Choroid plexus epithelial cell (primary cell): ENCODE results near the gene MYO10.

Experiments used
- DNase-seq: peaks from one replicate; pipeline ENCODE4 v3.0.0-alpha.2; 2010; ENCODE audit warnings: low read depth
- H3K4me3 ChIP-seq: 2 replicates; pipeline ENCODE4 v1.5.1; 2011; ENCODE audit warnings: low read depth, mild to moderate bottlenecking, control low read depth, low read length, moderate library complexity
- TF ChIP-seq, protein P1 (sequence below): conservative IDR thresholded peaks from 2 replicates; pipeline ENCODE4 v1.5.1; 2011; ENCODE audit warnings: low read depth, mild to moderate bottlenecking, control low read depth, inconsistent platforms, low read length, moderate library complexity

Gene MYO10

GRCh38 chr5:16865151-16865550, 70.9 kb downstream of the MYO10 start:
- TF ChIP-seq, protein P1, sequence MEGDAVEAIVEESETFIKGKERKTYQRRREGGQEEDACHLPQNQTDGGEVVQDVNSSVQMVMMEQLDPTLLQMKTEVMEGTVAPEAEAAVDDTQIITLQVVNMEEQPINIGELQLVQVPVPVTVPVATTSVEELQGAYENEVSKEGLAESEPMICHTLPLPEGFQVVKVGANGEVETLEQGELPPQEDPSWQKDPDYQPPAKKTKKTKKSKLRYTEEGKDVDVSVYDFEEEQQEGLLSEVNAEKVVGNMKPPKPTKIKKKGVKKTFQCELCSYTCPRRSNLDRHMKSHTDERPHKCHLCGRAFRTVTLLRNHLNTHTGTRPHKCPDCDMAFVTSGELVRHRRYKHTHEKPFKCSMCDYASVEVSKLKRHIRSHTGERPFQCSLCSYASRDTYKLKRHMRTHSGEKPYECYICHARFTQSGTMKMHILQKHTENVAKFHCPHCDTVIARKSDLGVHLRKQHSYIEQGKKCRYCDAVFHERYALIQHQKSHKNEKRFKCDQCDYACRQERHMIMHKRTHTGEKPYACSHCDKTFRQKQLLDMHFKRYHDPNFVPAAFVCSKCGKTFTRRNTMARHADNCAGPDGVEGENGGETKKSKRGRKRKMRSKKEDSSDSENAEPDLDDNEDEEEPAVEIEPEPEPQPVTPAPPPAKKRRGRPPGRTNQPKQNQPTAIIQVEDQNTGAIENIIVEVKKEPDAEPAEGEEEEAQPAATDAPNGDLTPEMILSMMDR, result no peak
- H3K4me3 ChIP-seq, result no peak overlapping the region
- DNase-seq, result no peak

DNA sequence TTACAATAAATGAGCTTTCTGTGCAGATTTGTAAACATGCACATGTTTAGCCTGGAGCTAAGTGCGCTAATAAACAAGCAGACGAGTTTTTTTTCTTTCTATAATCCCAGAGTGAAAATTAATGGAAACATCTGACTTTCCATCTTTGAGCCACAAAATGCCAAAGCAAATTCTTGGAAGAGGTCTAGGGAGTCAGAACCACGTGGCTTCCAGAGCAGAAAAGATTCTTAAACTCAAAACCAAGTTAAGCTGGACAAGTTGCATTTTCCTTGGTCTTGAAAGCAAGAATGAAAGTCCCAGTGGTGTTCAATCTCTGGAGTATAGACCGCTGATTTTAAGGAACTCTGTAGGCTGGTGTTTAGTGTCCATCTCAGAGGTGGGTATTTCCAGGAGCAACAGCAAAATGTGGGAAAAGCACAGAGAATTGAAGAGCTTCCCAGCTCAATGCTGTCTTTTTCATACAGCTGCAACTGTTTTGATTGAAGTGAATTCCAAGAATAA, 71.4 kb downstream of the MYO10 start:
- TF ChIP-seq, protein P1, result no peak
- no peak for DNase-seq
- H3K4me3 ChIP-seq, result no peak overlapping the region

DNA sequence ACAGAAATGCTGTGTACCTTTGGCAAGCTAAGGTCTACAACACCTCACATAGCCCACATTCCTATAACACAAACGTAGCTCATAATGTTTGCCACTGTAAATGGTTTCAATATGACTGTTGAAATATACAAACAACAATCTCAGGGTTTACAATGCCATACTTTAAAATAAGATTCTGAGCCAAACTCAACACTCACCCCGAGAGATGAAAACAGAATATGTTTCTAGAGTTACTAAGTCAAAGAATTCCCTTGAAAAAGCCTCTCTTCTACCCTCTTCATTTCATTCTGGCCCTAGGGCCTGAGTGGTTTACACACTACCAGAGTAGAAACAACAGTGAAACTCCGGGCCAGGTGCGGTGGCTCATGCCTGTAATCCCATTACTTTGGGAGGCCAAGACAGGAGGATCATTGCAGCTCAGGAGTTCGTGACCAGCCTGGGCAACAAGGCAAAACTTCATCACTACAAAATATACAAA, 72.6 kb downstream of the MYO10 start:
- DNase-seq, result peak; percentile 19
- TF ChIP-seq, protein P1, result no peak
- H3K4me3 ChIP-seq, result no peak overlapping the region

- DNase-seq, result peak; percentile 33
- H3K4me3 ChIP-seq, result no peak overlapping the region
- TF ChIP-seq, protein P1, result no peak
Observed at GRCh38 chr5:16862777-16863176, 73.3 kb downstream of the MYO10 start.

DNA sequence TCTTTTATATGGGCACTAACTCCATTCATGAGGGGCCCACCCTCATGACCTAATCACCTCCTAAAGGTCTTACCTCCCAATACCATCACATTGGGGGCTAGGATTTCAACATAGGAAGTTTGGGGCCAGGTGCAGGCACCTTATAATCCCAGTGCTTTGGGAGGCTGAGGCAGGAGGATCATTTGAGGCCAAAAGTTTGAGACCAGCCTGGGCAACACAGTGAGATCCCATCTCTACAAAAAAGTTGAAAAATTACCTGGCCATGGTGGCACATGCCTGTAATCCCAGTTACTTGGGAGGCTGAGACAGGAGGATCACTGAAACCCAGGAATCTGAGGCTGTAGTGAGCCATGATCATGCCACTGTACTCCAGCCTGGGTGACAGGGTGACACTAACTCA, 76.7 kb downstream of the MYO10 start:
- DNase-seq, result no peak
- no peak overlapping the region for H3K4me3 ChIP-seq
- TF ChIP-seq, protein P1, result no peak

GRCh38 chr5:16858151-16858550, 77.9 kb downstream of the MYO10 start:
- no peak for DNase-seq
- no peak overlapping the region for H3K4me3 ChIP-seq
- TF ChIP-seq, protein P1, result no peak

- no peak overlapping the region for H3K4me3 ChIP-seq
- DNase-seq, result no peak
- TF ChIP-seq, protein P1, result no peak
Observed at GRCh38 chr5:16857635-16858034, 78.5 kb downstream of the MYO10 start.
